Esophagus squamous epithelium (tissue), 4 donors: ENCODE measurements around the gene SPDYC.

ENCODE experiments used
- CTCF ChIP-seq, 6 experiments: fragments of 450-650 bp in 4 of 6; fragments of 200-600 bp in 2 of 6; sonication (generic) in 2 of 6; IDR thresholded peaks; one replicate each; pipeline ENCODE4 v1.5.1; 2016 to 2019; ENCODE audit warnings: antibody characterized with exemption in 6 of 6, mild to moderate bottlenecking in 4 of 6, moderate library complexity in 4 of 6
- POLR2A ChIP-seq, 4 donors: fragments of 450-650 bp; IDR thresholded peaks; one replicate each; pipeline ENCODE4 v1.6.1; 2017; ENCODE audit warnings: antibody characterized with exemption in 4 of 4, mild to moderate bottlenecking in 4 of 4, moderate library complexity in 3 of 4

DNA sequence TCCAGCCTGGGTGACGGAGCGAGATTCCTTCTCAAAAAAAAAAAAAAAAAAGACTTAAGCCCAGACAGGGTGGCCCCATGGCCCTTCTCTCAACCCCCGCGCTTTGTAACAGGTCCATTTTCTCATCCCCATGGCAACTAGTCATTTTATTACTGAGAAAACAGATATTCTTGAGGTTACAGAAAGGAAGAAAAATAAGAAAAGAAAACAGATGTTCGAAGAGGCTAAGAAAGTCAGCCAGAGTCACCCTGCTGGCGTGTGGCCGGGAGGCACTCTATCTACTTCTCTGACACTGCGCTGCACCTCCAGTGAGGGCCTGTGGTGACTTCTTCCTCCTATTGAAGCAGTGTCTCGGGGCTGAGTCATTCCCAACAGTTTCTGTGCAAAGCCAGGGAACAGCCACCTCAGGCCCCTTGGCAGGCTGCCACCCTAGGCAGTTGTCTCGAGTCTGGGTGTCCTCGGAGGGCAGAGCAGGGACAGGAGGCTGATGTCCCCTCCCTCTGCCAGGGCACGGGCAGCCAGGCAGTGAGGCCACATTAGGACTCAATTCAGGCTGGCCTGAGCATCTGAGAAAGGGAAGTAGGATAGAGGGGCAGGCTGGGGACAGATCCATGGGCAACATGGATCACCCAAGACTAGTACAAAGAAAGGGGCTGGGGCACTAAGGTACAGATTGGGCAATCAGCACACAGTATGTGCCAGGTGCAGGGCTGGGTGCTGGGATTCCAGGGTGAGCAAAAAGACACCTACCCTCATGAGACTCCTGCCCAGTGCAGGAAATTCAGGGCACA, 19.3 kb upstream of the SPDYC start:
- TF ChIP-seq CTCF (IDR thresholded peaks at IDR 0.05) (peak in 1 of 6 experiments; percentile 23), POLR2A (IDR thresholded peaks at IDR 0.05) (peak in 1 of 4 donors; percentile 43)
